GM21360 (cell line): Measurements from ENCODE around the gene BRME1.

Experiments
- ATAC-seq: cut with Tn5 transposase; IDR thresholded peaks from one replicate; pipeline ENCODE4 v1.9.1; 2021; ENCODE audit warnings: mild to moderate bottlenecking, moderate library complexity; ENCODE audit not compliant: unreplicated experiment

BRME1 gene

GRCh38 chr19:13833330-13834243, 72.3 kb downstream of the BRME1 start:
- ATAC-seq = peak; percentile 68
